HL-60 (cell line): ENCODE measurements around the gene DAGLB.

Source experiments
- CTCF ChIP-seq: IDR thresholded peaks from one replicate; pipeline ENCODE4 v1.5.1; 2011; ENCODE audit warnings: low read length, control low read depth, inconsistent platforms; ENCODE audit not compliant: insufficient read depth
- GABPA ChIP-seq: IDR thresholded peaks from 2 replicates; pipeline ENCODE4 v1.6.1; 2012; ENCODE audit warnings: low read depth
- POLR2AphosphoS5 ChIP-seq: IDR thresholded peaks from 2 replicates; pipeline ENCODE4 v1.6.1; 2012; ENCODE audit warnings: low read depth
- REST ChIP-seq: IDR thresholded peaks from 2 replicates; pipeline ENCODE4 v1.6.1; 2012; ENCODE audit warnings: low read depth; ENCODE audit not compliant: insufficient replicate concordance
- SPI1 ChIP-seq: IDR thresholded peaks from 2 replicates; pipeline ENCODE4 v1.6.1; 2012; ENCODE audit warnings: low read depth, mild to moderate bottlenecking, borderline replicate concordance

DNA sequence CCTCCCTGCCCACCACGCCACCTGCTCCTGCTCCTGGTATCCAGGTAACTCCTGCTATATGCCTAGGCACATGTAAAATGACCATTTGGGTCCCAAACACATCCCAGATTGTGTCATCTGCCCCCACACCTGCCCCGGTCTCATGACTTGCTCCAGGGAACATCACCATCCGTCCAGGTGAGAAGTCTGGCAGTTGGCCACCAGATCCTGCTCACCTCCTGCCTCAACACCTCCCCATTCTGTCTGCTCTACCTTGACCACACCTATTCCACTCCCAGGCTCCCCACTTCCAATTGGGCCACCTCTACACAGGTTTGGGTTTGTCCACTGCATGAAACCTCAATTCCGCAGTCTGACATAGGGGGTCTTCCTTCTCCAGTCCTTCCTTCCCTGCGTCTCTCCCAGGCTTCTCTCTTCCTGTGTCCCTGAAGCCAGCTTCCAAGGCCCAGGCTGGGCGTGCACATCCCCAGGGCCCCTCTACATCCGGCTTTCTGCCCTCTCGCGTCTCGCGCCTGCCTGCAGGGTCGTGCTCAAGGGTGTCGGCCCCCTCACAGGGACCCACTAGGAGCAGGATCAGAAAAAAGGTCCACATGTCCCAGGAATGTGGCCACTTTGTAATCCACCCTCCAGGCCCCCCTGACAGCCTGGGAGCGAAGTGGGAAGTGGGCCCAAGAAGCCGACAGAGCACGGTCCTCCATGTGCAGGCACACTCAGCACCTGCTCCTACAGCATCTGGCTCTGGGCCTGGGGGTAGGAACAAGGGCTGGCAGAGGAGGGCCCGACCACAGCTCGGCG lies 49.3 kb upstream of the DAGLB start:
- no peak for TF ChIP-seq CTCF
- TF ChIP-seq POLR2AphosphoS5, result no peak
- no peak for TF ChIP-seq SPI1
- TF ChIP-seq REST, result no peak
- no peak for TF ChIP-seq GABPA
